DOHH2 (cell line): ENCODE data around the gene RTTN.

Experiments used
- H3F3A ChIP-seq: fragments of 200-600 bp; sonication (generic), shearing (Covaris generic); 2 replicates; pipeline ENCODE4 v1.6.0; 2016; ENCODE audit warnings: antibody characterized with exemption, mild to moderate bottlenecking; ENCODE audit not compliant: control insufficient read depth, insufficient read depth
- H3K27ac ChIP-seq: fragments of 200-600 bp; sonication (generic); 2 replicates; pipeline ENCODE4 v1.5.1; 2014; ENCODE audit warnings: low read depth, mild to moderate bottlenecking, low read length, moderate library complexity
- H3K27me3 ChIP-seq: fragments of 200-600 bp; sonication (generic); 2 replicates; pipeline ENCODE4 v1.6.1; 2014; ENCODE audit warnings: mild to moderate bottlenecking, low read length, mixed read lengths; ENCODE audit not compliant: control insufficient read depth
- H3K36me3 ChIP-seq: fragments of 200-600 bp; sonication (generic); 2 replicates; pipeline ENCODE4 v1.6.1; 2014; ENCODE audit warnings: mild to moderate bottlenecking, low read length, moderate library complexity, mixed read lengths; ENCODE audit not compliant: control insufficient read depth
- H3K4me1 ChIP-seq: fragments of 200-600 bp; sonication (generic); 2 replicates; pipeline ENCODE4 v1.6.1; 2014; ENCODE audit warnings: mild to moderate bottlenecking, low read length, mixed read lengths; ENCODE audit not compliant: control insufficient read depth
- H3K4me2 ChIP-seq: fragments of 200-600 bp; sonication (generic); 2 replicates; pipeline ENCODE4 v1.6.0; 2014; ENCODE audit warnings: mild to moderate bottlenecking, low read length, moderate library complexity
- H3K4me3 ChIP-seq: fragments of 200-600 bp; sonication (generic); 2 replicates; pipeline ENCODE4 v1.5.1; 2014; ENCODE audit warnings: mild to moderate bottlenecking, low read length, mixed read lengths
- H3K79me2 ChIP-seq: fragments of 200-600 bp; sonication (generic); 2 replicates; pipeline ENCODE4 v1.6.1; 2014; ENCODE audit warnings: mild to moderate bottlenecking, low read length, mixed read lengths; ENCODE audit not compliant: control insufficient read depth
- H3K9me2 ChIP-seq: fragments of 200-600 bp; sonication (generic); replicated peaks from 2 replicates; pipeline ENCODE4 v1.6.1; 2014; ENCODE audit warnings: mild to moderate bottlenecking, low read length, mixed read lengths; ENCODE audit not compliant: control insufficient read depth
- H3K9me3 ChIP-seq: fragments of 200-600 bp; sonication (generic); 2 replicates; pipeline ENCODE4 v1.6.1; 2014; ENCODE audit warnings: antibody characterized with exemption, low read length, mixed read lengths; ENCODE audit not compliant: control insufficient read depth, insufficient read depth
- H4K20me1 ChIP-seq: fragments of 200-600 bp; sonication (generic); 2 replicates; pipeline ENCODE4 v1.6.0; 2014; ENCODE audit warnings: low read depth, mild to moderate bottlenecking, antibody characterized with exemption, low read length, moderate library complexity; ENCODE audit not compliant: control insufficient read depth, insufficient read depth
- EZH2phosphoT487 ChIP-seq: fragments of 200-600 bp; sonication (generic); IDR thresholded peaks from 2 replicates; pipeline ENCODE4 v1.6.1; 2017; ENCODE audit warnings: borderline replicate concordance, mild to moderate bottlenecking, antibody characterized with exemption, low read length, moderate library complexity, mixed read lengths
- TF ChIP-seq, protein P1 (sequence below): fragments of 200-600 bp; sonication (generic); IDR thresholded peaks from one replicate; pipeline ENCODE4 v1.5.1; 2014; ENCODE audit warnings: antibody characterized with exemption, mild to moderate bottlenecking, low read depth, low read length; ENCODE audit not compliant: poor library complexity, severe bottlenecking

RTTN gene

DNA sequence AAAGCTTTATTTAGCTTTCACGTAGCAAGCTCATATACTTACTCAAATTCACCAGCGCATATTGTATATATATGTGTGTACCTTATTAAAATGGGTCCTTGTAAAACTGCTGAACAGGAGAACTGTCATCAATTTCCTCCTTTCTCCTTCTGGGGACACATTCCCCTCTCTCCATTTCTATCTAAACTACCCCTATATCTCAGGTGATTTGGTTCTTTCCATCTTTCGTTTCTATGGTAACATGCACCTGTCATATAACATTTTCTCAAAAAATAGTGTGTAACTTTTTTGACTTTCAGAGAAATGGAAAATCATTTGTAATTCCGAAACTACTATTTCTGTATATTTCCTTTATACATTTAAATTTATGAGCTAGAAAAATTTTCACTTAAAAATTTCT is 174.3 kb downstream of the RTTN start:
- no peaks in the 10 kb centered on the region for H3K27me3 ChIP-seq
- TF ChIP-seq EZH2phosphoT487: no peak
- TF ChIP-seq, protein P1, sequence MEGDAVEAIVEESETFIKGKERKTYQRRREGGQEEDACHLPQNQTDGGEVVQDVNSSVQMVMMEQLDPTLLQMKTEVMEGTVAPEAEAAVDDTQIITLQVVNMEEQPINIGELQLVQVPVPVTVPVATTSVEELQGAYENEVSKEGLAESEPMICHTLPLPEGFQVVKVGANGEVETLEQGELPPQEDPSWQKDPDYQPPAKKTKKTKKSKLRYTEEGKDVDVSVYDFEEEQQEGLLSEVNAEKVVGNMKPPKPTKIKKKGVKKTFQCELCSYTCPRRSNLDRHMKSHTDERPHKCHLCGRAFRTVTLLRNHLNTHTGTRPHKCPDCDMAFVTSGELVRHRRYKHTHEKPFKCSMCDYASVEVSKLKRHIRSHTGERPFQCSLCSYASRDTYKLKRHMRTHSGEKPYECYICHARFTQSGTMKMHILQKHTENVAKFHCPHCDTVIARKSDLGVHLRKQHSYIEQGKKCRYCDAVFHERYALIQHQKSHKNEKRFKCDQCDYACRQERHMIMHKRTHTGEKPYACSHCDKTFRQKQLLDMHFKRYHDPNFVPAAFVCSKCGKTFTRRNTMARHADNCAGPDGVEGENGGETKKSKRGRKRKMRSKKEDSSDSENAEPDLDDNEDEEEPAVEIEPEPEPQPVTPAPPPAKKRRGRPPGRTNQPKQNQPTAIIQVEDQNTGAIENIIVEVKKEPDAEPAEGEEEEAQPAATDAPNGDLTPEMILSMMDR: no peak
- H3K4me2 ChIP-seq: no peak overlapping the region
- no peaks in the 10 kb centered on the region for H4K20me1 ChIP-seq
- H3K4me3 ChIP-seq: no peak overlapping the region
- no peaks in the 10 kb centered on the region for H3K9me2 ChIP-seq
- H3K36me3 ChIP-seq: peaks cover 24% of the 10 kb centered on the region
- no peaks in the 10 kb centered on the region for H3K79me2 ChIP-seq
- H3K4me1 ChIP-seq: peaks cover 6% of the 10 kb centered on the region; the same call in 1 of the 2 replicates
- no peak overlapping the region for H3K27ac ChIP-seq
- H3K9me3 ChIP-seq: no peaks in the 10 kb centered on the region
- no peaks in the 10 kb centered on the region for H3F3A ChIP-seq

- H3K9me3 ChIP-seq: no peaks in the 10 kb centered on the region
- no peak overlapping the region for H3K4me3 ChIP-seq
- no peaks in the 10 kb centered on the region for H3K9me2 ChIP-seq
- TF ChIP-seq, protein P1: no peak
- no peaks in the 10 kb centered on the region for H3K79me2 ChIP-seq
- H3K36me3 ChIP-seq: peaks cover 24% of the 10 kb centered on the region
- 0 out of 2 replicates have a peak, but pooled peaks cover 6% of the 10 kb centered on the region for H3K4me1 ChIP-seq
- no peak overlapping the region for H3K27ac ChIP-seq
- H3F3A ChIP-seq: no peaks in the 10 kb centered on the region
- H4K20me1 ChIP-seq: no peaks in the 10 kb centered on the region
- H3K27me3 ChIP-seq: no peaks in the 10 kb centered on the region
- H3K4me2 ChIP-seq: no peak overlapping the region
Observed at GRCh38 chr18:70030728-70031127, 174.8 kb downstream of the RTTN start.

DNA sequence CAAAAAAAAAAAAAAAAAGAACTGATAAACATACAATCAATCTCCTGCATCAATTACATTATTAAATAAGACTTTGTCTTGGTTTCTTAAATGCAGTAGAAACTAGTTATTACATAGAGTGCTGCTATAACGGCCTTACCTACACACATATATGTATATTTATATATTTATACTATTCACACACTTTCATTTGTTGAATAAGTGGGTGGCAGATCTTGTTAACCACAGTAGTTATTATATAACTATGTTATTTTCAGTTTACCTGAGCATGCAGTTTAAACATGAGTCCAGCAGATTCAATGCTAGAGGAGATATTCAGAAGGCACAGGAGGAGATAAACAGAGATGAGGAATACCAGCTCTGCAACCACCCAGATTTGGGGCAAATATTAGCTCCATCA is 176.3 kb downstream of the RTTN start:
- no peak overlapping the region for H3K27ac ChIP-seq
- no peaks in the 10 kb centered on the region for H3K79me2 ChIP-seq
- peaks cover 35% of the 10 kb centered on the region for H3K36me3 ChIP-seq
- 0 out of 2 replicates have a peak, but pooled peaks cover 6% of the 10 kb centered on the region for H3K4me1 ChIP-seq
- H4K20me1 ChIP-seq: no peaks in the 10 kb centered on the region
- H3K9me3 ChIP-seq: no peaks in the 10 kb centered on the region
- H3K9me2 ChIP-seq: no peaks in the 10 kb centered on the region
- no peaks in the 10 kb centered on the region for H3K27me3 ChIP-seq
- TF ChIP-seq, protein P1: no peak
- no peak for TF ChIP-seq EZH2phosphoT487
- H3K4me2 ChIP-seq: no peak overlapping the region
- H3K4me3 ChIP-seq: no peak overlapping the region
- no peaks in the 10 kb centered on the region for H3F3A ChIP-seq

GRCh38 chr18:70028734-70029133 is 176.8 kb downstream of the RTTN start:
- H3K79me2 ChIP-seq: no peaks in the 10 kb centered on the region
- TF ChIP-seq, protein P1: no peak
- no peak for TF ChIP-seq EZH2phosphoT487
- H3K4me3 ChIP-seq: no peak overlapping the region
- no peak overlapping the region for H3K4me2 ChIP-seq
- H3K36me3 ChIP-seq: peaks cover 38% of the 10 kb centered on the region
- no peaks in the 10 kb centered on the region for H4K20me1 ChIP-seq
- no peaks in the 10 kb centered on the region for H3K9me3 ChIP-seq
- H3K27ac ChIP-seq: no peak overlapping the region
- H3K27me3 ChIP-seq: no peaks in the 10 kb centered on the region
- no peaks in the 10 kb centered on the region for H3F3A ChIP-seq
- 0 out of 2 replicates have a peak, but pooled peaks cover 6% of the 10 kb centered on the region for H3K4me1 ChIP-seq
- H3K9me2 ChIP-seq: no peaks in the 10 kb centered on the region
